Ovary (tissue), 3 donors: ENCODE data around the gene RNLS.

Source experiments
- EP300 ChIP-seq: sonication (generic); formaldehyde crosslinking; IDR thresholded peaks from one replicate; pipeline ENCODE4 v1.6.1; 2017; ENCODE audit warnings: antibody characterized with exemption
- POLR2A ChIP-seq: fragments of 450-650 bp; IDR thresholded peaks from one replicate; pipeline ENCODE4 v1.6.1; 2017; ENCODE audit warnings: antibody characterized with exemption, mild to moderate bottlenecking, moderate library complexity
- TF ChIP-seq, protein P1 (sequence below), 3 donors: fragments of 450-650 bp in 2 of 3; fragments of 200-600 bp in 1 of 3; IDR thresholded peaks; one replicate each; pipeline versions ENCODE4 v1.5.1 to v1.8.0; 2016 to 2022; ENCODE audit warnings: antibody characterized with exemption in 3 of 3, mild to moderate bottlenecking in 1 of 3
- donor health status: DM: no; HTN: no; CAD: no.

DNA sequence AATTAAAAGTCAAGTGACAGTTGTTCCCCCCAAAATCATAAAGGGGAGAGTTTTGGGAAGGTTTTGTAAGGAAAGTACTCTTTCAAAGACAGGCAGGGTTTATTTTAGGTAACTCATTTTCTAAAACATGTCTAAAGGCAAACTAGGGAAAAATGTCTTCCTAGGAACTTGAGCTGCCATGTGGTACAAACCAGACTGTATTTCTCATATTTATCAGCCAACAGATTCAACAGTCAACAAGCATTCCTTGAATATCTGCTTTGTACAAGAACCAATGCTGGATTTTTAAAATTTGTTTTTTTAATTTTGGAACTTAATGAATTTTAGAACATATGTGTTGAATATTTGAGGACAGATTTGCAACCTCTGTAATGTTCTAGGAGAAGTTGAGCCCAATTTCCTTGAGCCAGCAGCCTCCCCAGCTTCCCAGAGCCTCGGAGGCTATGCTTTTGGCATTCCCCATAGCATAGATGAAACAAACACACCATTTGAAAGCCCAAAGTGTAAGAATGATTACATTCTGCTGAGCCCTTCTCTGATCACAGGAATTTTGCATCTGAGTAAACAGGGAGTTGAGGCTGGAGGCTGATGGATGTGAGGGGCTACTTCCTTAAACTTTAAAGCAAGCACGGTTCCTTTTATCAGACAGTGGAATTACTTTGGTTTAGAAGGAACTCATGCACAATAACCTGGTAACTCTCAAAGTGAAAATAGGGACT, 345.1 kb downstream of the RNLS start:
- TF ChIP-seq EP300: no peak
- TF ChIP-seq, protein P1, sequence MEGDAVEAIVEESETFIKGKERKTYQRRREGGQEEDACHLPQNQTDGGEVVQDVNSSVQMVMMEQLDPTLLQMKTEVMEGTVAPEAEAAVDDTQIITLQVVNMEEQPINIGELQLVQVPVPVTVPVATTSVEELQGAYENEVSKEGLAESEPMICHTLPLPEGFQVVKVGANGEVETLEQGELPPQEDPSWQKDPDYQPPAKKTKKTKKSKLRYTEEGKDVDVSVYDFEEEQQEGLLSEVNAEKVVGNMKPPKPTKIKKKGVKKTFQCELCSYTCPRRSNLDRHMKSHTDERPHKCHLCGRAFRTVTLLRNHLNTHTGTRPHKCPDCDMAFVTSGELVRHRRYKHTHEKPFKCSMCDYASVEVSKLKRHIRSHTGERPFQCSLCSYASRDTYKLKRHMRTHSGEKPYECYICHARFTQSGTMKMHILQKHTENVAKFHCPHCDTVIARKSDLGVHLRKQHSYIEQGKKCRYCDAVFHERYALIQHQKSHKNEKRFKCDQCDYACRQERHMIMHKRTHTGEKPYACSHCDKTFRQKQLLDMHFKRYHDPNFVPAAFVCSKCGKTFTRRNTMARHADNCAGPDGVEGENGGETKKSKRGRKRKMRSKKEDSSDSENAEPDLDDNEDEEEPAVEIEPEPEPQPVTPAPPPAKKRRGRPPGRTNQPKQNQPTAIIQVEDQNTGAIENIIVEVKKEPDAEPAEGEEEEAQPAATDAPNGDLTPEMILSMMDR (IDR thresholded peaks at IDR 0.05): no peak
- TF ChIP-seq POLR2A: no peak
